ENCODE measurements around the gene L3MBTL4. TPM values are rescaled to one million over a fixed set of nuclear protein-coding genes. Genes with fewer than 3 reads are reported as not detected.

L3MBTL4 gene
- total and polyA plus RNA-seq, 4 donors, result 2.3 to 15.0 (median 5.0) TPM

DNA sequence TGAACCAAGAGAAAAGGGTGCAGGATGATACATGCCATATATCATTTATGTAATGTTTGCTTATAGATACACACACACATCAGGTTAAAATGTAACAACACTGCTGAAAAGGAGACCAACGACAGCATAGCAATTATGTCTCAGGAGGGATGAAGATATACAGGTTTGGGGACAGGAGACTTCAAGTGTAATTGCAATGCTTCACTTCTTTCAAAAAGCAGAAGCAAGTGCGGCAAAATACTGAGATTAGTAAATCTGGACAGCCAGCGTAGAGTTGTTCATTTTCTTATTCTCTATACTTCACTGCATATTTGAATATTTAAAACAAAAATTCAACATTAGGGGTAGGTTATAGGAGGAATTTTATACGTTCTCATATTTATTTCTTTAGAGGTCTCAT, 87.2 kb downstream of the L3MBTL4 start:
- Histone ChIP-seq H3K4me1 (ENCODE audit: control insufficient read depth in 4 of 4, insufficient read depth in 4 of 4, low read length in 3 of 4) (peaks cover 0 to 9% (median 2%) of the 10 kb centered on the region in 4 donors), H3K9ac (ENCODE audit: low read depth in 1 of 2, low read length in 2 of 2) (no peak overlapping the region), H3K36me3 (ENCODE audit: control insufficient read depth in 4 of 4, insufficient read depth in 3 of 4, low read depth in 1 of 4, low read length in 3 of 4) (peaks cover 0 to 2% (median 0%) of the 10 kb centered on the region in 4 donors), H3K27me3 (ENCODE audit: control insufficient read depth in 4 of 4, insufficient read depth in 4 of 4, low read length in 3 of 4) (no peaks in the 10 kb centered on the region), H3K27ac (ENCODE audit: low read depth in 1 of 2, low read length in 2 of 2) (no peak overlapping the region), H3K4me3 (ENCODE audit: low read depth in 1 of 3, low read length in 3 of 3) (no peak overlapping the region), H3K9me3 (ENCODE audit: control insufficient read depth in 4 of 4, low read length in 3 of 4) (peaks cover 0 to 6% (median 2%) of the 10 kb centered on the region in 4 donors)
- no peak for DNase-seq (ENCODE audit: low spot score)
- 90% methylated on average over 4 of the region's 4 CpGs for WGBS
- TF ChIP-seq NR2F2 (IDR thresholded peaks at IDR 0.05) (no peak), GABPA (IDR thresholded peaks at IDR 0.05 in 1 of 2, conservative IDR thresholded peaks at IDR 0.05 in 1 of 2) (no peak), EGR1 (IDR thresholded peaks at IDR 0.05; ENCODE audit: low read depth in 2 of 2) (no peak), SP1 (IDR thresholded peaks at IDR 0.05) (no peak), ATF3 (IDR thresholded peaks at IDR 0.05) (no peak), HNF4G (IDR thresholded peaks at IDR 0.05) (no peak), YY1 (IDR thresholded peaks at IDR 0.05) (no peak), CTCF (IDR thresholded peaks at IDR 0.05; ENCODE audit: low read depth, low read length, missing input control) (no peak), HNF4A (conservative IDR thresholded peaks at IDR 0.05) (no peak), JUND (IDR thresholded peaks at IDR 0.05) (no peak), TAF1 (conservative IDR thresholded peaks at IDR 0.05) (no peak), RAD21 (IDR thresholded peaks at IDR 0.05) (no peak), FOXA2 (IDR thresholded peaks at IDR 0.05) (no peak), RXRA (IDR thresholded peaks at IDR 0.05) (no peak), FOXA1 (IDR thresholded peaks at IDR 0.05) (no peak)
- TF ChIP-seq, protein P1, sequence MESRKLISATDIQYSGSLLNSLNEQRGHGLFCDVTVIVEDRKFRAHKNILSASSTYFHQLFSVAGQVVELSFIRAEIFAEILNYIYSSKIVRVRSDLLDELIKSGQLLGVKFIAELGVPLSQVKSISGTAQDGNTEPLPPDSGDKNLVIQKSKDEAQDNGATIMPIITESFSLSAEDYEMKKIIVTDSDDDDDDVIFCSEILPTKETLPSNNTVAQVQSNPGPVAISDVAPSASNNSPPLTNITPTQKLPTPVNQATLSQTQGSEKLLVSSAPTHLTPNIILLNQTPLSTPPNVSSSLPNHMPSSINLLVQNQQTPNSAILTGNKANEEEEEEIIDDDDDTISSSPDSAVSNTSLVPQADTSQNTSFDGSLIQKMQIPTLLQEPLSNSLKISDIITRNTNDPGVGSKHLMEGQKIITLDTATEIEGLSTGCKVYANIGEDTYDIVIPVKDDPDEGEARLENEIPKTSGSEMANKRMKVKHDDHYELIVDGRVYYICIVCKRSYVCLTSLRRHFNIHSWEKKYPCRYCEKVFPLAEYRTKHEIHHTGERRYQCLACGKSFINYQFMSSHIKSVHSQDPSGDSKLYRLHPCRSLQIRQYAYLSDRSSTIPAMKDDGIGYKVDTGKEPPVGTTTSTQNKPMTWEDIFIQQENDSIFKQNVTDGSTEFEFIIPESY (IDR thresholded peaks at IDR 0.05), result no peak
- TF ChIP-seq, protein P2, sequence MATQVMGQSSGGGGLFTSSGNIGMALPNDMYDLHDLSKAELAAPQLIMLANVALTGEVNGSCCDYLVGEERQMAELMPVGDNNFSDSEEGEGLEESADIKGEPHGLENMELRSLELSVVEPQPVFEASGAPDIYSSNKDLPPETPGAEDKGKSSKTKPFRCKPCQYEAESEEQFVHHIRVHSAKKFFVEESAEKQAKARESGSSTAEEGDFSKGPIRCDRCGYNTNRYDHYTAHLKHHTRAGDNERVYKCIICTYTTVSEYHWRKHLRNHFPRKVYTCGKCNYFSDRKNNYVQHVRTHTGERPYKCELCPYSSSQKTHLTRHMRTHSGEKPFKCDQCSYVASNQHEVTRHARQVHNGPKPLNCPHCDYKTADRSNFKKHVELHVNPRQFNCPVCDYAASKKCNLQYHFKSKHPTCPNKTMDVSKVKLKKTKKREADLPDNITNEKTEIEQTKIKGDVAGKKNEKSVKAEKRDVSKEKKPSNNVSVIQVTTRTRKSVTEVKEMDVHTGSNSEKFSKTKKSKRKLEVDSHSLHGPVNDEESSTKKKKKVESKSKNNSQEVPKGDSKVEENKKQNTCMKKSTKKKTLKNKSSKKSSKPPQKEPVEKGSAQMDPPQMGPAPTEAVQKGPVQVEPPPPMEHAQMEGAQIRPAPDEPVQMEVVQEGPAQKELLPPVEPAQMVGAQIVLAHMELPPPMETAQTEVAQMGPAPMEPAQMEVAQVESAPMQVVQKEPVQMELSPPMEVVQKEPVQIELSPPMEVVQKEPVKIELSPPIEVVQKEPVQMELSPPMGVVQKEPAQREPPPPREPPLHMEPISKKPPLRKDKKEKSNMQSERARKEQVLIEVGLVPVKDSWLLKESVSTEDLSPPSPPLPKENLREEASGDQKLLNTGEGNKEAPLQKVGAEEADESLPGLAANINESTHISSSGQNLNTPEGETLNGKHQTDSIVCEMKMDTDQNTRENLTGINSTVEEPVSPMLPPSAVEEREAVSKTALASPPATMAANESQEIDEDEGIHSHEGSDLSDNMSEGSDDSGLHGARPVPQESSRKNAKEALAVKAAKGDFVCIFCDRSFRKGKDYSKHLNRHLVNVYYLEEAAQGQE (IDR thresholded peaks at IDR 0.05), result no peak
- TF ChIP-seq, protein P3, sequence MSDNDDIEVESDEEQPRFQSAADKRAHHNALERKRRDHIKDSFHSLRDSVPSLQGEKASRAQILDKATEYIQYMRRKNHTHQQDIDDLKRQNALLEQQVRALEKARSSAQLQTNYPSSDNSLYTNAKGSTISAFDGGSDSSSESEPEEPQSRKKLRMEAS (IDR thresholded peaks at IDR 0.05), result no peak

Data from liver (tissue), 9 donors.